Measurements from ENCODE around the gene RIBC2.

Gene RIBC2

DNA sequence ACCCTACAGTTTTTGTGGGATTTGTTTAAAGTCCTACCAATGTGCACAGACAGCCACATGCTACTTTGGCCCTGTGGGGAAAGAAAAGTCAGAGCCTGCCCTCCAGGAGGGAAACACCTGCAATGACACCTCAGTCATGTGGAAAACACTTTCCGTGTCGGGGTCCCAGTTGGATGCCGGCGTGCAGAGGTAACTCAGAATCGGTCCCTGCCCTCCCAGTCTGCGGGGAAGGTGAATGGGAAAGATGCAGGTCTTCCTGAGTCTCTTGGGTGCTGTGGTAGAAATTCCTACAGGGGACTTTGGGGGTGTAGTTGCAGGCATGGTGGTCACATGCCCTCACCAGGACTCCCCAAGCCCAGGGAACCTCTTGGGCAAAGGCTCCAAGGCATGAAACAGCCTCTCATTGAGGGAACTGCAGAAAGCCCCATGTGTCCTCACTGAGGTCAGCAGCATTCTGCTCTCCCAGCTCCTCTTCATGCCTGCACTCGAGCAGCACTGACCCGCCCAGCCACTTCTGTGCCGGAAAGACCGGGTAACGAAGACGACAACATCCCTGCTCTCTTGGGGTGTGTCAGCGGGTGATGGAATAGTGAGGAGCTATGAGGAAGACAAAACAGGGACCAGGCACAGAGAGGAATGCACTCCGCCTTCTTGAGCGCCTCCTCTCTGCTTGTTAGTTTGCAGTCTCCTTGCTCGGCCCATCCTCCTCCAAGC, 4.7 kb downstream of the RIBC2 start:
- in situ Hi-C loops (cut with MboI; ENCODE audit: low sequenced_read_pairs): no loop called here
- Histone ChIP-seq H3K9me3 (no peaks in the 10 kb centered on the region), H3K4me1 (no peaks in the 10 kb centered on the region), H3K36me3 (replicated peaks) (no peaks in the 10 kb centered on the region), H3K27me3 (ENCODE audit: low read depth) (no peaks in the 10 kb centered on the region), H3K4me3 (no peak overlapping the region)
- DNase-seq (ENCODE audit: low spot score in 2 of 2): no peak

- Histone ChIP-seq H3K9me3 (no peaks in the 10 kb centered on the region), H3K4me1 (no peaks in the 10 kb centered on the region), H3K27me3 (ENCODE audit: low read depth) (no peaks in the 10 kb centered on the region), H3K4me3 (no peak overlapping the region), H3K36me3 (replicated peaks) (no peaks in the 10 kb centered on the region)
- DNase-seq (ENCODE audit: low spot score in 2 of 2): no peak
- in situ Hi-C loops (cut with MboI; ENCODE audit: low sequenced_read_pairs): no loop called here
Measured at GRCh38 chr22:45418770-45419138, 5.3 kb downstream of the RIBC2 start.

- DNase-seq (ENCODE audit: low spot score in 2 of 2): no peak
- no peak overlapping the region for H3K4me3 ChIP-seq
- H3K27me3 ChIP-seq (ENCODE audit: low read depth): no peaks in the 10 kb centered on the region
- in situ Hi-C loops (cut with MboI; ENCODE audit: low sequenced_read_pairs): no loop called here
- H3K9me3 ChIP-seq: no peaks in the 10 kb centered on the region
- H3K36me3 ChIP-seq (replicated peaks): no peaks in the 10 kb centered on the region
- no peaks in the 10 kb centered on the region for H3K4me1 ChIP-seq
Measured at GRCh38 chr22:45420011-45420410, 6.5 kb downstream of the RIBC2 start.

DNA sequence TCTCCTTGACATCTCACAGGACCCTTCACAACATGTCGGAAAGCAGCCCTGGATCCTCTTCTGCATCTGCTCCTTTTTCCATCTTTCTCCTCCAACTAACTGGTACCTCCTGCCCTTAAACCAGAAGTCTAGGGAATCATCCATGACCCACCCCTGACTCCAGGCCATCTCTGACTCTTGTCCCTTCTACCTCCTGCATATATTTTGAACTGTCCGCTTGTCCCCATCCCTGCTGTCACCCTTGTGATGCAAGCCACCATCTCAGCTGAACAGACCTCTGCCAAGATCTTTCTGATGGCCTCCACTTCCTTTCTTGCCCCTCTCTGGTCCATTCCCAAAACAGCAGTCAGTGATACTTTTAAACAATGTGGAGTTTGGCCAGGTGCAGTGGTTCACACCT, 7.0 kb downstream of the RIBC2 start:
- in situ Hi-C loops (cut with MboI; ENCODE audit: low sequenced_read_pairs): no loop called here
- Histone ChIP-seq H3K4me3 (no peak overlapping the region), H3K36me3 (replicated peaks) (no peaks in the 10 kb centered on the region), H3K27me3 (ENCODE audit: low read depth) (no peaks in the 10 kb centered on the region), H3K4me1 (no peaks in the 10 kb centered on the region), H3K9me3 (no peaks in the 10 kb centered on the region)
- DNase-seq (ENCODE audit: low spot score in 2 of 2): no peak

- no peaks in the 10 kb centered on the region for H3K36me3 ChIP-seq (replicated peaks)
- no peaks in the 10 kb centered on the region for H3K9me3 ChIP-seq
- in situ Hi-C loops (cut with MboI; ENCODE audit: low sequenced_read_pairs): no loop called here
- no peaks in the 10 kb centered on the region for H3K4me1 ChIP-seq
- H3K27me3 ChIP-seq (ENCODE audit: low read depth): no peaks in the 10 kb centered on the region
- DNase-seq (ENCODE audit: low spot score in 2 of 2): no peak
- H3K4me3 ChIP-seq: no peak overlapping the region
Measured at GRCh38 chr22:45421349-45422055, 8.0 kb downstream of the RIBC2 start.

DNA sequence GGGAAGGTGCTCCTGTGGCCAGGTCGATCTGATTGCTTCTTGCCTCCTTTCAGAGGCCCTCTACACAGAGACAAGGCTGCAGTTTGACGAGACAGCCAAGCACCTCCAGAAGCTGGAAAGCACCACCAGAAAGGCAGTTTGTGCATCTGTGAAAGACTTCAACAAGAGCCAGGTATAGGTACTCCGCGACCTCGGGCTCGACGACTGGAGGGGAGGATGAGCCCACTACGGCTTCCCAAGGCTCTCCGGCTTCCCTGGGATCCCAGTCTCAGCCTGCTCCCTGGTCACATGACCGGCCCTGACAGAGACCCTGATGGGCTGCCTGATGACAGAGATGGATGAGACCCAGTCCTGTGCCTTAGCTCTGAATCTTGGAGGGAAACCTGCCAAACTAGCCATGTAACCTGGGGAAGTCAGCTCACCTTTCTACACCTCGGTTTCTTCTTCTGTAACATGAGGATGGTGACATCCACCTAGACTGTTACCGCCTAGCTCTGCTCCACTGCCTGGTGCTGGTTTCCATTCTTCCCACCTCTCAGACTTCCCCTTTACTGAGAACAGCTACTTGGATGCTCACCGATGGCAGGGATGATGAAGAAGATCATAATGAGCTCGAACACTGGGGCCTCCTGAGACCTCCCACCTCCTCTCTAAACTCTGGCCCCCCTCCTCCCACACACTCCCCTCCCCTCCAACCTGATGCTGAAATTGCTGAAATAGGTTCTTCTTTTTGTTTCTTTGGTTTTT, 8.9 kb downstream of the RIBC2 start:
- H3K4me1 ChIP-seq: no peaks in the 10 kb centered on the region
- DNase-seq (ENCODE audit: low spot score in 2 of 2): no peak
- no peaks in the 10 kb centered on the region for H3K9me3 ChIP-seq
- H3K27me3 ChIP-seq (ENCODE audit: low read depth): no peaks in the 10 kb centered on the region
- H3K4me3 ChIP-seq: no peak overlapping the region
- no peaks in the 10 kb centered on the region for H3K36me3 ChIP-seq (replicated peaks)
- in situ Hi-C loops (cut with MboI; ENCODE audit: low sequenced_read_pairs): no loop called here

GRCh38 chr22:45423524-45423923, 10.0 kb downstream of the RIBC2 start:
- DNase-seq (ENCODE audit: low spot score in 2 of 2): no peak
- H3K4me3 ChIP-seq: no peak overlapping the region
- H3K9me3 ChIP-seq: no peaks in the 10 kb centered on the region
- H3K36me3 ChIP-seq (replicated peaks): no peaks in the 10 kb centered on the region
- in situ Hi-C loops (cut with MboI; ENCODE audit: low sequenced_read_pairs): no loop called here
- H3K4me1 ChIP-seq: no peaks in the 10 kb centered on the region
- no peaks in the 10 kb centered on the region for H3K27me3 ChIP-seq (ENCODE audit: low read depth)

GRCh38 chr22:45424241-45424731, 10.8 kb downstream of the RIBC2 start:
- DNase-seq (ENCODE audit: low spot score in 2 of 2): no peak
- no peaks in the 10 kb centered on the region for H3K27me3 ChIP-seq (ENCODE audit: low read depth)
- no peaks in the 10 kb centered on the region for H3K4me1 ChIP-seq
- H3K4me3 ChIP-seq: no peak overlapping the region
- no peaks in the 10 kb centered on the region for H3K36me3 ChIP-seq (replicated peaks)
- no peaks in the 10 kb centered on the region for H3K9me3 ChIP-seq
- in situ Hi-C loops (cut with MboI; ENCODE audit: low sequenced_read_pairs): no loop called here

DNA sequence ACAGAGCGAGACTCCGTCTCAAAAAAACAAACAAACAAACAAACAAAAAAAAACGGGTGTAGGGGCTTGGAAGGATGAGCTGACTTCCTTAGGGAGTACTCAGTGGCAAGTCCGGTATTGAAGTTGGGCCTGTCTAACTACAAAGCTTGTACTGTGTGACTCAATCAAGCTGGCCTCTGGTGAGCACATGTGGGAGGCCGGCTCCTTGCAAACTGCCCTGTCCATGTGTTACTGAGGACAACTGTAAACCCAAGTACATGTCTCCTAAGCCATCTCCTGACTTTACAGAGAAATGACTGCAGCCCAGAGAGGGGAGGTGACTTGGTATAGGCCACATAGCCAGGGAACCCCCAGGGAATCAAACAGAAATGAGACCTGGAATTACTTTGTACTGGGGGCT, 11.6 kb downstream of the RIBC2 start:
- no peaks in the 10 kb centered on the region for H3K4me1 ChIP-seq
- H3K4me3 ChIP-seq: no peak overlapping the region
- no peaks in the 10 kb centered on the region for H3K36me3 ChIP-seq (replicated peaks)
- in situ Hi-C loops (cut with MboI; ENCODE audit: low sequenced_read_pairs): no loop called here
- H3K9me3 ChIP-seq: no peaks in the 10 kb centered on the region
- no peak for DNase-seq (ENCODE audit: low spot score in 2 of 2)
- H3K27me3 ChIP-seq (ENCODE audit: low read depth): no peaks in the 10 kb centered on the region

DNA sequence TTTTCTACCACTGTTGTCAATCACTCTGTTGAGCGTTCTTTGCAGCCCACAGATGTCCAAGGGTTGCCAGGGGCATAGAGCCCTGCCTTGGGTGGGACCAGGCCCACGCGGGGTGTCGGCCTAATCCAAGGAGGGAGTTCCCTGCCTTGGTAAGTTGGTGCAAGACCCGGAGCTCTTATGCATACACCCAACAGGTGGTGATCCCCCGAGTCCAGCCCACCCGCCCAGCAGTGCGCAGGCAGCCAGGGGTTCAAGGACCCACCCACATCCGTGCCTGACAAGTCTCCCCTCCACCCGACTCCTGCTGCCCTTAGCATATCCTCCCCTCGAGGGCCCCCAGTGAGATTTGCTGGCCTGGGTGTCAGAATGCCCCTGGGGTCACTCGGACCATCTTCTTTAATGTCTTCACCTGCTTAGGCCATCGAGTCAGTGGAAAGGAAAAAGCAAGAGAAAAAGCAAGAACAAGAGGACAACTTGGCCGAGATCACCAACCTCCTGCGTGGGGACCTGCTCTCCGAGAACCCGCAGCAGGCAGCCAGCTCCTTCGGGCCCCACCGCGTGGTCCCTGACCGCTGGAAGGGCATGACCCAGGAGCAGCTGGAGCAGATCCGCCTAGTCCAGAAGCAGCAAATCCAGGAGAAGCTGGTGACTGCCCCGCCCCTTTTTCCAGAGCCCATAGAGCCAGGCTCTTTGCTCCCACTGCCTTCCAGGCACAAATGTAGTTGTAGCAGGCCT, 12.2 kb downstream of the RIBC2 start:
- Histone ChIP-seq H3K9me3 (no peaks in the 10 kb centered on the region), H3K27me3 (ENCODE audit: low read depth) (no peaks in the 10 kb centered on the region), H3K4me3 (no peak overlapping the region), H3K4me1 (no peaks in the 10 kb centered on the region), H3K36me3 (replicated peaks) (no peaks in the 10 kb centered on the region)
- DNase-seq (ENCODE audit: low spot score in 2 of 2): no peak
- in situ Hi-C loops (cut with MboI; ENCODE audit: low sequenced_read_pairs): no loop called here

- H3K27me3 ChIP-seq (ENCODE audit: low read depth): no peaks in the 10 kb centered on the region
- H3K4me1 ChIP-seq: no peaks in the 10 kb centered on the region
- in situ Hi-C loops (cut with MboI; ENCODE audit: low sequenced_read_pairs): no loop called here
- no peak overlapping the region for H3K4me3 ChIP-seq
- H3K9me3 ChIP-seq: no peaks in the 10 kb centered on the region
- no peaks in the 10 kb centered on the region for H3K36me3 ChIP-seq (replicated peaks)
- DNase-seq (ENCODE audit: low spot score in 2 of 2): no peak
Measured at GRCh38 chr22:45426387-45426786, 12.9 kb downstream of the RIBC2 start.

- H3K9me3 ChIP-seq: no peaks in the 10 kb centered on the region
- H3K27me3 ChIP-seq (ENCODE audit: low read depth): no peaks in the 10 kb centered on the region
- H3K4me3 ChIP-seq: no peak overlapping the region
- no peaks in the 10 kb centered on the region for H3K36me3 ChIP-seq (replicated peaks)
- DNase-seq (ENCODE audit: low spot score in 2 of 2): no peak
- in situ Hi-C loops (cut with MboI; ENCODE audit: low sequenced_read_pairs): no loop called here
- no peaks in the 10 kb centered on the region for H3K4me1 ChIP-seq
Measured at GRCh38 chr22:45427114-45427513, 13.6 kb downstream of the RIBC2 start.

GRCh38 chr22:45428391-45429385, 15.2 kb downstream of the RIBC2 start:
- no peaks in the 10 kb centered on the region for H3K9me3 ChIP-seq
- H3K4me1 ChIP-seq: no peaks in the 10 kb centered on the region
- no peak for DNase-seq (ENCODE audit: low spot score in 2 of 2)
- no peaks in the 10 kb centered on the region for H3K36me3 ChIP-seq (replicated peaks)
- H3K4me3 ChIP-seq: no peak overlapping the region
- H3K27me3 ChIP-seq (ENCODE audit: low read depth): no peaks in the 10 kb centered on the region
- in situ Hi-C loops (cut with MboI; ENCODE audit: low sequenced_read_pairs): no loop called here

Measured in HAP-1 (cell line).